IMR-90 (cell line): ENCODE data around the gene KRTAP5-4. TPM values are rescaled to one million over a fixed set of nuclear protein-coding genes. Genes with fewer than 3 reads are reported as not detected.

Source experiments
- ATAC-seq: fragments of 200-7000 bp; cut with Tn5 transposase; 2 replicates; pipeline ENCODE4 v1.9.1; 2020; ENCODE audit warnings: low read depth, mild to moderate bottlenecking, moderate library complexity
- BruUV-seq: library from RNA; stranded (reverse); fragments of 400-500 nt; replicated peaks from 2 replicates; lab custom pipeline; 2021; lab: Mats Ljungman, UMichigan
- CTCF ChIA-PET: fragments of 300-600 bp; formaldehyde crosslinking; extraction: SDS; loops from one replicate; lab custom pipeline; 2021; ENCODE audit warnings: antibody characterized with exemption; lab: Yijun Ruan, JAX
- POLR2A ChIA-PET: fragments of 300-600 bp; sonication (Branson Sonifier 250); formaldehyde crosslinking; loops from one replicate; lab custom pipeline; 2022; ENCODE audit warnings: antibody characterized with exemption; ENCODE audit not compliant: unreplicated experiment; lab: Charles Lee
- DNase-seq: peaks from one replicate; pipeline ENCODE4 v3.0.0; 2013
- H2AFZ ChIP-seq: replicated peaks from 2 replicates; pipeline ENCODE3; 2013; ENCODE audit warnings: low read length, mild to moderate bottlenecking; ENCODE audit not compliant: poor library complexity
- H2AK5ac ChIP-seq: 2 replicates; pipeline ENCODE4 v1.6.1; 2013; ENCODE audit warnings: low read depth, low read length, inconsistent platforms
- H2AK9ac ChIP-seq: replicated peaks from 2 replicates; pipeline ENCODE3; 2013; ENCODE audit warnings: mild to moderate bottlenecking, low read depth, low read length, moderate library complexity; ENCODE audit not compliant: poor library complexity
- H2BK120ac ChIP-seq: 2 replicates; pipeline ENCODE4 v1.6.1; 2013; ENCODE audit warnings: low read depth, low read length, inconsistent platforms
- H2BK15ac ChIP-seq: 3 replicates; pipeline ENCODE4 v1.6.1; 2013; ENCODE audit warnings: low read depth, low read length, inconsistent platforms
- H2BK20ac ChIP-seq: 2 replicates; pipeline ENCODE4 v1.6.1; 2013; ENCODE audit warnings: low read depth, mild to moderate bottlenecking, inconsistent platforms, low read length, moderate library complexity
- H2BK5ac ChIP-seq: 2 replicates; pipeline ENCODE4 v1.6.1; 2013; ENCODE audit warnings: mild to moderate bottlenecking, low read depth, low read length, inconsistent platforms; ENCODE audit not compliant: poor library complexity, severe bottlenecking
- H3K14ac ChIP-seq: replicated peaks from 2 replicates; pipeline ENCODE4 v1.6.1; 2013; ENCODE audit warnings: low read depth, low read length, inconsistent platforms
- H3K18ac ChIP-seq: 2 replicates; pipeline ENCODE4 v1.6.1; 2013; ENCODE audit warnings: low read depth, low read length, control low read depth
- H3K23ac ChIP-seq: 2 replicates; pipeline ENCODE4 v1.6.1; 2013; ENCODE audit warnings: low read depth, low read length, inconsistent platforms
- H3K27ac ChIP-seq: 2 replicates; pipeline ENCODE4 v1.5.1; 2013; ENCODE audit warnings: mild to moderate bottlenecking, control low read depth, low read length; ENCODE audit not compliant: insufficient read depth
- H3K27me3 ChIP-seq: 2 replicates; pipeline ENCODE4 v1.6.1; 2013; ENCODE audit warnings: low read length; ENCODE audit not compliant: control insufficient read depth, insufficient read depth
- H3K36me3 ChIP-seq: 2 replicates; pipeline ENCODE4 v1.6.1; 2013; ENCODE audit warnings: low read length, mixed read lengths; ENCODE audit not compliant: control insufficient read depth, insufficient read depth
- H3K4ac ChIP-seq: 2 replicates; pipeline ENCODE4 v1.6.1; 2013; ENCODE audit warnings: low read depth, low read length, inconsistent platforms
- H3K4me1 ChIP-seq: 2 replicates; pipeline ENCODE4 v1.6.1; 2013; ENCODE audit warnings: low read length, mixed read lengths; ENCODE audit not compliant: control insufficient read depth, insufficient read depth
- H3K4me2 ChIP-seq: 2 replicates; pipeline ENCODE4 v1.6.1; 2013; ENCODE audit warnings: low read depth, mild to moderate bottlenecking, control low read depth, low read length, moderate library complexity
- H3K4me3 ChIP-seq: 2 replicates; pipeline ENCODE4 v1.5.1; 2013; ENCODE audit warnings: low read depth, mild to moderate bottlenecking, control low read depth, low read length, moderate library complexity; ENCODE audit not compliant: insufficient read depth
- H3K56ac ChIP-seq: 2 replicates; pipeline ENCODE4 v1.6.1; 2013; ENCODE audit warnings: low read length, inconsistent platforms; ENCODE audit not compliant: insufficient read depth; ENCODE audit errors: extremely low read depth
- H3K79me1 ChIP-seq, 2 experiments: 2 replicates each; pipeline ENCODE4 v1.6.1; 2013; ENCODE audit warnings: low read length in 2 of 2, inconsistent platforms in 1 of 2, low read depth in 1 of 2
- H3K9ac ChIP-seq: 2 replicates; pipeline ENCODE4 v1.6.1; 2013; ENCODE audit warnings: low read depth, low read length, control low read depth
- H3K9me1 ChIP-seq: 2 replicates; pipeline ENCODE4 v1.6.1; 2013; ENCODE audit warnings: low read length, inconsistent platforms; ENCODE audit not compliant: insufficient read depth
- H3K9me3 ChIP-seq: 2 replicates; pipeline ENCODE4 v1.6.1; 2013; ENCODE audit warnings: low read length; ENCODE audit not compliant: control insufficient read depth, insufficient read depth
- H4K20me1 ChIP-seq: 2 replicates; pipeline ENCODE4 v1.6.1; 2013; ENCODE audit warnings: low read length, inconsistent platforms; ENCODE audit not compliant: insufficient read depth
- H4K5ac ChIP-seq: 2 replicates; pipeline ENCODE4 v1.6.1; 2013; ENCODE audit warnings: mild to moderate bottlenecking, low read depth, low read length, control low read depth
- H4K8ac ChIP-seq, 2 experiments: 2 replicates each; pipeline ENCODE4 v1.6.1; 2013; ENCODE audit warnings: low read depth in 2 of 2, low read length in 2 of 2, control low read depth in 1 of 2, inconsistent platforms in 1 of 2
- H4K91ac ChIP-seq: 2 replicates; pipeline ENCODE4 v1.6.1; 2013; ENCODE audit warnings: low read depth, low read length, inconsistent platforms; ENCODE audit not compliant: insufficient read depth
- FOS ChIP-seq: fragments of 150-350 bp; IDR thresholded peaks from 2 replicates; pipeline ENCODE4 v1.6.1; 2016; ENCODE audit warnings: low read depth, low read length
- RCOR1 ChIP-seq: IDR thresholded peaks from 2 replicates; pipeline ENCODE4 v1.6.1; 2012; ENCODE audit warnings: mild to moderate bottlenecking, low read length, improper control_type of control experiment; ENCODE audit not compliant: insufficient replicate concordance
- USF2 ChIP-seq: fragments of 150-350 bp; IDR thresholded peaks from 2 replicates; pipeline ENCODE4 v1.6.1; 2017; ENCODE audit warnings: mild to moderate bottlenecking, antibody characterized with exemption, low read length, low read depth
- WGBS, 2 experiments: methylation state at CpG; one replicate each; pipeline versions ENCODE4 v1.1.5 to v1.1.7; 2013; ENCODE audit warnings: missing lambda C conversion rate in 2 of 2; ENCODE audit not compliant: insufficient read length in 1 of 2; ENCODE audit errors: extremely low coverage in 2 of 2; 5-methylcytosine and 5-hydroxymethylcytosine counted together
- dilution Hi-C: fragments of 300-500 bp; cut with HindIII; formaldehyde crosslinking; loops from one replicate; pipeline ENCODE4 v1.14.3; 2018; ENCODE audit warnings: low sequenced_read_pairs; ENCODE audit not compliant: unreplicated experiment
- in situ Hi-C: fragments of 300-500 bp; cut with MboI; formaldehyde crosslinking; loops from 3 replicates; pipeline ENCODE4 v1.14.3; 2019; ENCODE audit warnings: low sequenced_read_pairs, inconsistent platforms, mixed read lengths
- intact Hi-C: fragments of 100-400 bp; cut with micrococcal nuclease; formaldehyde crosslinking; loops from 2 replicates; pipeline ENCODE4 v1.10.0; 2022
- polyA plus RNA-seq, 3 experiments: library from polyadenylated mRNA; depleted of rRNA; stranded (reverse); fragments of >200 nt; gene quantifications; 2 replicates each; pipeline ENCODE4 v1.2.3, GENCODE V29; 2012; ENCODE audit warnings: low replicate concordance in 1 of 3
- total RNA-seq: library from RNA; depleted of rRNA; stranded (reverse); fragments of >200 nt; gene quantifications from 2 replicates; pipeline ENCODE4 v1.2.3, GENCODE V29; 2012

The KRTAP5-4 gene
- total and polyA plus RNA-seq, 2 of the 4 experiments (the other 2 are of a cell fraction), result not detected

DNA sequence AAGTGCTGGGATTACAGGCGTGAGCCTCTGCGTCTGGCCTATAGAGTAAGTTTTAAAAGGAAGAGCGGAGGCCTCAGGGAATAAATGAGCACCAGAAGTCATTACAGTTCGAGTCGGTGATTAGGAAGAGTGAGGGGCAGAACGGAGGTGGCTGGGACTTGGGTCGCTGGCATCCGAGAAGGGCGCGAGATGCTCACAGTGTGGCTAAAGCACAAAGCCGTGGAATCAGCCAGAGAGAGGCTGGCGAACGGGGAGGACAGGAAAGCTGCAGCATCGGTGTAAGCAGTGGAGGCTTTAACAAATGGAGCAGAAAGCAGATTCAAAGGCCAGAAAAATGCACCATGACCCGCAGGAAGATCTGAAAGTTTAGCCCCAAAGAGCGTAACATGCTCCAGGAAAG is 2.7 kb upstream of the KRTAP5-4 start:
- in situ Hi-C loops, result no loop called here
- H3K14ac ChIP-seq, result no peak overlapping the region

More for the DNA sequence above, 2.7 kb upstream of the KRTAP5-4 start:
- ATAC-seq (no peak), DNase-seq (no peak)
- H3K4me1 ChIP-seq, result no peaks in the 10 kb centered on the region
- 63% methylated on average over 16 of the region's 16 CpGs; no CpG with 5 or more reads in 1 of the 2 experiments for WGBS, 2 experiments
- H2BK5ac ChIP-seq, result no peak overlapping the region
- peaks cover 47% of the 10 kb centered on the region for H3K27me3 ChIP-seq
- ChIA-PET POLR2A (no interaction called here), CTCF (no interaction called here)
- no peak overlapping the region for H3K56ac ChIP-seq
- H2AK9ac ChIP-seq, result no peak overlapping the region
- H4K8ac ChIP-seq, result no peak overlapping the region
- TF ChIP-seq FOS (no peak), USF2 (no peak), RCOR1 (no peak)
- no peak overlapping the region for H4K5ac ChIP-seq
- H4K20me1 ChIP-seq, result no peaks in the 10 kb centered on the region
- no peak overlapping the region for H3K4me3 ChIP-seq
- intact Hi-C loops (no loop called here), dilution Hi-C loops (no loop called here)
- no peak overlapping the region for H3K23ac ChIP-seq
- H3K4me2 ChIP-seq, result no peak overlapping the region
- no peak overlapping the region for H2BK20ac ChIP-seq
- H3K4ac ChIP-seq, result no peak overlapping the region
- H3K18ac ChIP-seq, result no peak overlapping the region
- no peak overlapping the region for H2AFZ ChIP-seq
- no peak overlapping the region for H2BK15ac ChIP-seq
- no peaks in the 10 kb centered on the region for H3K79me1 ChIP-seq
- no peaks in the 10 kb centered on the region for H3K9me3 ChIP-seq
- BruUV-seq, result no TSS peak
- H2AK5ac ChIP-seq, result no peak overlapping the region
- H3K27ac ChIP-seq, result no peak overlapping the region
- no peak overlapping the region for H3K9ac ChIP-seq
- no peak overlapping the region for H2BK120ac ChIP-seq
- no peaks in the 10 kb centered on the region for H3K9me1 ChIP-seq
- H4K91ac ChIP-seq, result no peak overlapping the region
- no peaks in the 10 kb centered on the region for H3K36me3 ChIP-seq
